UCSD-AML1 (cell line): ENCODE data around the gene CLPSL2.
"Not testable (repeated sequence)": the region's sequence is repeated elsewhere in the genome, so short reads cannot be mapped to it uniquely, and the experiment has no call there.

Experiments used
- DNase-seq: peaks from one replicate; lab custom pipeline; 2025; ENCODE audit not compliant: unreplicated experiment; lab: John Stamatoyannopoulos, UW

The CLPSL2 gene, protein sequence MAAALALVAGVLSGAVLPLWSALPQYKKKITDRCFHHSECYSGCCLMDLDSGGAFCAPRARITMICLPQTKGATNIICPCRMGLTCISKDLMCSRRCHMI

DNA sequence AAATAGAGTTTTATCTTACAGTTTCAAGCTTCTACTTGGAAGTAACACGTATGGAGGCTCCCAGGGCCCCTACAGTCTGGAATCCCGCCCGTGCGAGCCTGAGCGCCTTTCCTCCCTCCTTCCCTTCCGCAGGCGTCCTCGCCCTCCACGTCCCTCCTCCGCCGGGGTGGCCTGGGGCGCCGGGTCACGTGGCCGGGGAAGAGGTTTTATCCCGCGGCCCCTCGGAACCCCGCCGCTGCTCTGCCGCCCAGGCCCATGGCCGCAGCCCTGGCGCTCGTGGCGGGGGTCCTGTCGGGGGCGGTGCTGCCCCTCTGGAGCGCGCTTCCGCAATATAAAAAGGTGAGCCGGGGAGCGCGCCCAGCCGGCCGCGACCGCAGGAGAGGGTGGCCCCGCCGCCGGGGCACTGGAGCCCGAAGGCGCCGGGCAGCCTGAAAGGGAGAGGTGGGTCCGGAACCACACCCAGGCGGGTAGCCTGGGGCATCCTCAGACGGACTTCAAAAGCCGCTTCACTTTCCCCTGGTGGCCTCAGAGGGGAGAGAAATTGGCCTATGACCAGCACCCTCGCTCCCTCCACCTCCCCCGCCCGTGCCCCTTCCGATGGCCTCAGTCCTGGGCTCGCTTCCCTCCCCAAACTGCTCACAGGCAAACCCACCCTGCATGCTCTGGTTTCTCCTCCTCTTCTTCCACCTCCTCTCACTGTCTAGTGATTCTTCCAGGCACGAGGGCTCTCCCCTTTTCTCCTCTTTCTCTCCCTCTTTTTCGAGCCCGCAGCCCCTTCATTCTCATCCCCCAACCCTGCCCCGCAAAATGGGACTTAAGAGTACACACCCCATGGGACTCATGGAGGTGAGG lies at the start of gene CLPSL2:
Gene CLPSL2, plus strand, starts transcription at position 235 of the 852 bp plus-strand sequence. Its CDS starts 21 bp downstream, at position 256.
- DNase-seq = no peak

GRCh38 chr6:35727231-35727934 lies 49.0 kb upstream of the CLPSL2 start:
- peak; percentile 70 for DNase-seq

DNA sequence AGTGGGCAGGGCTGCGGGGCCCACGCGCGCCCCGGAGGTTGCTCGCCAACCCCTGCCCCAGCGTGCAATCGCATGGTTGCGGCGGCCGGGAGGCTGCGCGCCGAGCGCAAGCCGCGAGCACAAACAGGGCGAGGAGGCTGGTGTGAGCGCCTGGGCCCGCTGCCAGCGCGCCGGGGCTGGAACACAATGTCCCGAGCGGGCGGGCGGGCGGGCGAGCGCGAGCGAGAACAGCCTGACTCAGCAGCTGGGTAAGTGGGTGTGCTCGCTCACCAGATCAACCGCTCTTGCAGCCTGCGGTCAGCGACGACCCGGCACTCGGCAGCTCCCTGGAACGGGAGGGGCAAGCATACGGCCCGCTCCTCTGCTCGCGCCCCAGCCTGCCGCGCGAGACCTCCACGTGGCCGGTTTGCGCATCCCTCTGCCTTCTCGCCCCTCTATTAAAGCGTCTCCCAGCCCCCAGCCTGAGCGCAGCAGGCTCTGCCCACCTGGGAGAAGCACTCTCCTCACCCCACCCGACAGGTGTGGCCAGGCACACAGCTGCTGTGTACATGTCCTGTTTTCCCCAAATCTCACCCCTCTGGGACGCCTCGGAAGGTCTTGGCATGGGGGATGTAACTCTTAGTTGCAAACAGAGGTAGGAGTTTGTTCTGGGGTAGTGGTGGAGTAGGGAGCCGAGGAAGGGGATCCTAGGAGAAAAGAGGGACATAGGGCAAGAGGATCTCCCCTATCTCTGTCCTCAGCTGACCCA lies 48.3 kb upstream of the CLPSL2 start:
- DNase-seq = peak; percentile 82

DNA sequence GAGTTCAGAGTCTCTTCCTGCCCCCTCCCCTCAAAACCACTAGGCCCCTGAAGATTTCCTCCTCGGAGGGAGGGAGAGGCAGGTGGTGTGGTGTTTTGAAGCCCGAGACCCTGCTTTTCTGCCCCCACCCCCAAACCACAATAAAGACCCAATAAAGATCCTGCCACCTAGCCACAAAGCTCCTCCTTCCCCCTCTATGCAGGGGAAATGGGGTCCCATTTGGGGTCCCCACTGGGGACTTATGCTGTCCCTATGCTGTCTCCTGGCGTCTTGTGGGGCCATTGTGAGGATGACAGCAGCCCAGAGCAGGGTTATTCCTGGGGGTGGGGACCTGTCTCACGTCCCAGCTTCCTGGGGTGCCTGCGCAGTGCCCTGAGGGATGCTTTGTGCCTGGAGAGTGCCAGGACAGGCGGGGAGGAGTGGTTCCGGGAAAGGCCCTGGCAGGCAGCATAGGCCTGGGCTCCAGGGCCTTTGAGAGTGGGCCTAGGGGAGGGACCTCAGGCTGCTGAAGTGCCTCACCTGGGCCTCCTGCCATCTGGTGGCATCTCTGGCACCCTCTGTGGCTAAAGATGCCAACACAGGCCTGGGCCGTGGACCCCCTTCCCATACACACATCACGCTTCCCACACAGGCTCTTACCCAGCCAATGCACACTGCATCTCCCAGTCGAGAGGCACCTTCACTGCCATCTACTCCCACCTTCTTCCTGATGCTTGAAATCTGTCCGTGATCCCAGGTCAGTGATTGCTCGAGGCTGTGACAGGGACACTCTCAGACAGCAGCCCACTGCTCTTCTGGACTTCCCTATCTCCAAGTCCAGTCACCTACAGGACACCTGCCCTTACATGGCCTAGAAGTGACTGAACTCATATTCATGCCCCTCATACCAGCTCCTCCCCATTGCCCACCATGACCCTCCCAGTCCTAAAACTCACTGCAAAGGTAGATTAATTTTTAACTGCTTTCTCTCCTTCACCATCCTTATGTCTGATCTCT lies 47.4 kb upstream of the CLPSL2 start:
- DNase-seq = no peak

- no peak for DNase-seq
These were observed 46.7 kb upstream of the CLPSL2 start for GRCh38 chr6:35729722-35730121.

- DNase-seq = no peak
These were observed 45.5 kb upstream of the CLPSL2 start for GRCh38 chr6:35730745-35731413.

DNA sequence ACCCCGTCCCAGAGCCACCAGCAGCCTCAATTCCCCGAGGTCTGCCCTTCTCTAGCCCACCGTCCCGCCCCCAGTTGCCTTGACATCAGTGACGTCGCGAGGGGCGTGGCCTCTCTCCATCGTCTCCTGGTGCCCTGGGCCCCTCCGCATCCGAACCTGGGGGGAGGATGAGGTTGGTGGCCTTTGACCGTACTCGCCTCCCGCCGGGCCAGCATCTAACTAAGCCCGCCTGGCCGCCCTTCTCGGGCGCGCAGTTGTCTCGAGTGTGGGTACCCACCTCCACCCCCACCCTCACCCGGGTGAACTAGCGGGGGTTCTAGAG lies 45.0 kb upstream of the CLPSL2 start:
- peak; percentile 90 for DNase-seq

DNA sequence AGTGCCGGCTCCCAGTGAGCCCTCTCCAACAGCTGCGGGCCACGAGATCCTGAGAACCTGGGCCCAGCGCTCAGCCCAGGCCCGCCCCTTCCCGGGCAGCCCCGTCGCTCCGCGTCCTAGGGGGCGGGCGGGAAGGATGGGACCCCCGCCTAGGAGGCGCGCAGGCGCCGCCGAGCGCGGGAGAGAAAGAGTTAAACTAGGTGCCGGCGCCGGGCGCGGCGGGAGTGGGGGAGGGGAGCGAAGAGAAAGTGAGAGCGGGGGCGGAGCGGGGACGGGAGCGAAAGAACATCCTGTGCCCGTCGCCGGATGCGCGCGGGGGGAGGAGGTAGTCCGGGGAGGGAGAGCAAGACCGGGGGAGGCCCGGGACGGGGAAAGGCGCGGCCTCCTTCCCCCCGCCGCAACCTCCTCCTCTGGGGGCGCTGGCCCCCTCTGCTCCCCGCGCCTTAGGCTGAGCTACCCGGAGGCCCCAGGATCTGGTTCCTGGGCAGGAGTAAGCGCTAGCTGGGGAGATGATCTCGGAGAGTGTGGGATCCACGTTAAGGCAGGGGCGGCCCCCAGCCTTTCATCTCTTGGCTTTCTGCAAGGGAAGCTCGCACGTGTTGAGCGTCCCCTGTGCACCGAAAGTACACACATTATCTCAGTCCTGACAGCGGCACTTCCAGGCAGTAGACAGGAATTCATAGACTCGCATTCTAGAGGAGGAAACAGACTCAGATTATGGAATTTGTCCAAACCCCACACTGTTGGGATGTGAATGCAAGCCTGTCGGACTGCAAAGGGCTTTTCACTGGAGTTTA lies 44.5 kb upstream of the CLPSL2 start:
- DNase-seq = peak; percentile 90

GRCh38 chr6:35733633-35734032 lies 42.8 kb upstream of the CLPSL2 start:
- DNase-seq = no peak

- not testable (repeated sequence) for DNase-seq
These were observed 42.1 kb upstream of the CLPSL2 start for GRCh38 chr6:35734319-35734718.

DNA sequence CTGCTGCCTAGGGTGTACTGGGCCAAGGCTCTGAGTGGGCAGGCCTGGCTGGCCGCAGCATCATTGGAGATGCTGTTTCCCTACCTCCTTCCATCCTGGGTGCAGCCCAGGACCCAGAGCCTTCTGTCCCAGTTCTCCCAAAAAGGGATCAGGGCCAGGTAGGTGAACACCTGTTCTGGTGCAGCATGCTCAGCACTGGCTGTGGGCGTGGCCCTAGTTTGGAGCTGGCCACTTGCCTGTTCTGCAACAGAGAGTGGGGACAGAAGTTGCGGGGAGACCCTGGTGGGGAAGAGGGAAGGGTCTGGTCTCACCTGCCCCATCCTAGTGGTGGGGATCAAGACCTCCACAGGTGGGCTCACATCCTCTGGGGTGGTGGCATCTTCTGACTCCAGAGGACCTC lies 40.9 kb upstream of the CLPSL2 start:
- no peak for DNase-seq

DNA sequence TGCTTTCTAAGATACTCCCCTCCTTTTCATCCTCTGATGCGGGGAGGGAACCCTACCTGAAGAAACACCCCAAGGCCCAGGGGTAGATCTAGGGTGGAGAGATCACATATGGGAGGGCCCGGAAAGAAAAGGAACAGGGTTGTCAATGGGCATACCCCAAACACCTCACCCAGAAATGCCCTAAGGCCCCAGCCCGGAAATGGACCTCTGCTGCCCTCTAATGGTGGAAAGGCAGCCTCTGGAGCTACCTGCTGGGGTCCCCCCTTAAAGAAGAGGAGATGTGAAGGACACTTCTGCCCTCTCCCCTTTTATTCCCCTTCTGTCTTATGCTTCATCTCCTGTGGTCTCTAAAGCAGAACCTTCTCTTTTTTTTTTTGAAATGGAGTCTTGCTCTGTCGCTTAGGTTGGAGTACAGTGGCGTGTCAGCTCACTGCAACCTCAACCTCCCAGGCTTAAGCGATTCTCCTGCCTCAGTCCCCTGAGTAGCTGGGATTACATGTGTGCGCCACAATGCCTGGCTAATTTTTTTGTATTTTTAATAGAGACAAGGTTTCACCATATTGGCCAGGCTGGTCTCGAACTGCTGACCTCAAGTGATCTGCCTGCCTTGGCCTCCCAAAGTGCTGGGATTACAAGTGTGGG lies 40.0 kb upstream of the CLPSL2 start:
- peak; percentile 72 for DNase-seq

- DNase-seq = no peak
These were observed 39.4 kb upstream of the CLPSL2 start, which contains the start of gene ARMC12 for GRCh38 chr6:35736982-35737412. Gene ARMC12 (plus strand): TSS chr6:35737032. CDS start chr6:35737109, 77 bp downstream.

DNA sequence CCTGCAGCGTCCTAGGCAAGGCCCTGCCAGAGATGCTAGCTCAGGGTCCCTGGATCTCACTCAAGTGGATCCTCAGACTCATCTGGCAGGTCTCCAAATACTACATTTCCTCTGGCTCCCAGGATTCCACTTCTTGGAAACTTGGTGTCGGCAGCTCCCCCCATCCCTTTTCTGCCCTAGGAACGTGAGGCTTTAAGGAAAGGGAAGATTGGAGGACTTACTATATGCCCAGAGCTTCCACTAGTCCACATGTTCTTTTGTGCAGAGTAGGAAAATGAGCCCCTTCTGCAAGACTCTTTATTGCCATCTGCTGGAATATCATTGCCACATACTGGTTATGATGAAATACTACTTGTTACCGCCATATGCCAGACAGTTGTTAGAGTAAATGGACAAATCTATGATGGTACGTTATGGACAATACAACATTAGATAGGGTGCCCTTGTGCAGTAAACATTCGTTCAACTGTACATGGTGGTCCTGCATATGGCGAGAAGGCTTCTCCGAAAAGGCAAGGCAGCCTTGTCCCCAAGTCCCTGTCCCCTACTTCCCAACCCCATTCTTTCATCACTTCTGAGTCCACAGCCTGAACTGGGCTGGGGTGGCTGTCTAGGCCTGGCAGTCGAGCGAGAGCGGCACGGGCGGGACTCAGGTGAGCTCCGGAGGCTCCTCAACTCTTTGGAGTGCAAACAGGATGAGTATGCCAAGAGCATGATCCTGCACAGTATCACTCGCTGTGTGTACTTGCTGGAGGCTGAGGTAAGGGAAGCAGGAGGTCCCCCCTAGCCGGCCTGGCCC lies 38.8 kb upstream of the CLPSL2 start:
- peak; percentile 31 for DNase-seq

GRCh38 chr6:35739645-35740524 lies 36.5 kb upstream of the CLPSL2 start:
- no peak for DNase-seq

GRCh38 chr6:35742842-35743241 lies 33.6 kb upstream of the CLPSL2 start:
- DNase-seq = no peak
